Tibial nerve (tissue), 3 donors: Measurements from ENCODE around the gene HS6ST3.

ENCODE experiments used
- EP300 ChIP-seq, 2 donors: sonication (generic); formaldehyde crosslinking; IDR thresholded peaks; one replicate each; pipeline ENCODE4 v1.6.1; 2017; ENCODE audit warnings: antibody characterized with exemption in 2 of 2, mild to moderate bottlenecking in 1 of 2
- POLR2A ChIP-seq, 2 donors: fragments of 450-650 bp; IDR thresholded peaks; one replicate each; pipeline ENCODE4 v1.6.1; 2017; ENCODE audit warnings: antibody characterized with exemption in 2 of 2, mild to moderate bottlenecking in 2 of 2, moderate library complexity in 2 of 2

GRCh38 chr13:96089749-96090239 is at the start of gene HS6ST3:
- TF ChIP-seq EP300 (IDR thresholded peaks at IDR 0.05) (no peak), POLR2A (IDR thresholded peaks at IDR 0.05) (no peak)
